Mesendoderm (in vitro differentiated cells): ENCODE results near the gene IQGAP2.

Source experiments
- DNase-seq: peaks from one replicate; pipeline ENCODE4 v3.0.0; 2013
- H2AK5ac ChIP-seq: 2 replicates; pipeline ENCODE4 v1.6.1; 2013; ENCODE audit warnings: low read length, inconsistent platforms
- H2BK120ac ChIP-seq: 2 replicates; pipeline ENCODE4 v1.6.1; 2013; ENCODE audit warnings: low read depth, mild to moderate bottlenecking, low read length, moderate library complexity, mixed read lengths
- H2BK15ac ChIP-seq: replicated peaks from 2 replicates; pipeline ENCODE4 v1.6.1; 2013; ENCODE audit warnings: low read depth, mild to moderate bottlenecking, moderate library complexity
- H2BK5ac ChIP-seq: 2 replicates; pipeline ENCODE4 v1.6.1; 2013; ENCODE audit warnings: low read length, inconsistent platforms
- H3K18ac ChIP-seq: 2 replicates; pipeline ENCODE4 v1.6.1; 2013; ENCODE audit warnings: mild to moderate bottlenecking, low read length, mixed read lengths
- H3K23ac ChIP-seq: one replicate; pipeline ENCODE4 v1.6.1; 2013; ENCODE audit warnings: low read length
- H3K27ac ChIP-seq: 2 replicates; pipeline ENCODE4 v1.5.1; 2013; ENCODE audit warnings: low read depth, mild to moderate bottlenecking, inconsistent platforms, low read length, moderate library complexity
- H3K27me3 ChIP-seq: 2 replicates; pipeline ENCODE4 v1.6.1; 2013; ENCODE audit warnings: low read length, control low read depth, mild to moderate bottlenecking, inconsistent platforms; ENCODE audit not compliant: insufficient read depth, poor library complexity
- H3K36me3 ChIP-seq: 2 replicates; pipeline ENCODE4 v1.6.1; 2013; ENCODE audit warnings: low read length, inconsistent platforms; ENCODE audit not compliant: control insufficient read depth, insufficient read depth
- H3K4ac ChIP-seq: one replicate; pipeline ENCODE4 v1.6.1; 2013; ENCODE audit warnings: low read depth, mild to moderate bottlenecking, low read length, moderate library complexity
- H3K4me1 ChIP-seq: 2 replicates; pipeline ENCODE4 v1.6.1; 2013; ENCODE audit warnings: low read depth, low read length, inconsistent platforms; ENCODE audit not compliant: control insufficient read depth
- H3K4me2 ChIP-seq: 2 replicates; pipeline ENCODE4 v1.6.1; 2013; ENCODE audit warnings: low read length
- H3K4me3 ChIP-seq: 2 replicates; pipeline ENCODE4 v1.5.1; 2013; ENCODE audit warnings: mild to moderate bottlenecking, low read length
- H3K56ac ChIP-seq: one replicate; pipeline ENCODE4 v1.6.1; 2013; ENCODE audit warnings: low read length
- H3K79me1 ChIP-seq: 2 replicates; pipeline ENCODE4 v1.6.1; 2013; ENCODE audit warnings: low read length, inconsistent platforms
- H3K79me2 ChIP-seq: 2 replicates; pipeline ENCODE4 v1.6.1; 2013; ENCODE audit warnings: mild to moderate bottlenecking, low read length; ENCODE audit not compliant: control insufficient read depth, insufficient read depth
- H3K9ac ChIP-seq: 2 replicates; pipeline ENCODE4 v1.6.1; 2013; ENCODE audit warnings: low read length, inconsistent platforms
- H4K5ac ChIP-seq: one replicate; pipeline ENCODE4 v1.6.1; 2013; ENCODE audit warnings: low read length
- H4K8ac ChIP-seq: one replicate; pipeline ENCODE4 v1.6.1; 2013; ENCODE audit warnings: low read depth, mild to moderate bottlenecking, control low read depth, low read length, moderate library complexity
- WGBS: extraction: QIAGEN DNeasy Blood & Tissue Kit; methylation state at CpG from one replicate; pipeline ENCODE4 v1.1.7; 2013; ENCODE audit warnings: low lambda C conversion rate, missing lambda C conversion rate; ENCODE audit not compliant: insufficient coverage; ENCODE audit errors: extremely low coverage; 5-methylcytosine and 5-hydroxymethylcytosine counted together

The IQGAP2 gene

DNA sequence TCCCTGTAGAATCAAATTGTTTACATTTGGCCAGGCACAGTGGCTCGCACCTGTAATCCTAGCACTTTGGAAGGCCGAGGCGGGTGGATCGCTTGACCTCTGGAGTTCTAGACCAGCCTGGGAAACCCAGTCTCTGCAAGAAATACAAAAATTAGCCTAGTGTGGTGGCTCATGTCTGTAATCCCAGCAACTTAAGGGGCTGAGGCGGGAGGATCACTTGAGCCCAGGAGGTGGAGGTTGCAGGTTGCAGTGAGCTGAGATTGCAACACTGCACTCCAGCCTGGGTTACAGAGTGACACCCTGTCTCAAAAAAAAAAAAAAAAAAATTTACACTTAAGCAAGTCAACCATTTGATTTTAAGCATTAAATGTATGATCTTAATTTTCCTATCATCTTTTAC, 17.5 kb upstream of the IQGAP2 start:
- H3K79me1 ChIP-seq, result no peaks in the 10 kb centered on the region
- no peak overlapping the region for H2AK5ac ChIP-seq
- H3K27me3 ChIP-seq, result no peaks in the 10 kb centered on the region
- no peak overlapping the region for H4K8ac ChIP-seq
- H3K4me3 ChIP-seq, result no peak overlapping the region
- no peak overlapping the region for H2BK15ac ChIP-seq
- no peak overlapping the region for H2BK5ac ChIP-seq
- H3K4me2 ChIP-seq, result no peak overlapping the region
- H3K18ac ChIP-seq, result no peak overlapping the region
- H2BK120ac ChIP-seq, result no peak overlapping the region
- WGBS, result no CpG with 5 or more reads among the region's 5 CpGs
- H3K56ac ChIP-seq, result no peak overlapping the region
- H3K23ac ChIP-seq, result no peak overlapping the region
- no peak overlapping the region for H3K27ac ChIP-seq
- no peaks in the 10 kb centered on the region for H3K4me1 ChIP-seq
- no peak overlapping the region for H3K9ac ChIP-seq
- no peaks in the 10 kb centered on the region for H3K79me2 ChIP-seq
- no peak overlapping the region for H4K5ac ChIP-seq
- no peak for DNase-seq
- no peaks in the 10 kb centered on the region for H3K36me3 ChIP-seq
- H3K4ac ChIP-seq, result no peak overlapping the region

DNA sequence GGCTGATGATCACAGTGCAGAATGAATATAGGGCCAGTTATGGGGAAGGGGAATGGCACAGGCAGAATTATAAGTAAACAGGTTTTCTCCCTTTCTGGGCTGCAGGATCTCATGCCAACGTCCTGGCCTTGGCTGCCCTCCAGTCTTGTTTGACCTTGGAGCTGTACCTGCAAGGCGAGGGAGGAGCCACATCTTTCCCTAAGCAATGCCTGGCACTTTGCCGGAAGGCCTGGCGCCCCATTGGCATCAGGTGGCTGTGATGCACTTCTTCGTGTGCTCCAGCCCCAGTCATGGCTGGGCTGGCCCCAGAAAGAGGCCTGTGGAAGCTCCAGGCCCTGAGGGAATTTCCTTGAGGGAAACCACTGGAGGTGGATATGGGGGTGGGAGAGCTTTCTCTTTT, 16.7 kb upstream of the IQGAP2 start:
- Histone ChIP-seq H2BK120ac (no peak overlapping the region), H3K56ac (no peak overlapping the region), H2AK5ac (no peak overlapping the region), H3K27ac (no peak overlapping the region), H3K79me2 (no peaks in the 10 kb centered on the region), H4K8ac (no peak overlapping the region), H3K4me1 (no peaks in the 10 kb centered on the region), H3K27me3 (no peaks in the 10 kb centered on the region), H3K18ac (no peak overlapping the region), H2BK15ac (no peak overlapping the region), H4K5ac (no peak overlapping the region), H3K79me1 (no peaks in the 10 kb centered on the region), H2BK5ac (no peak overlapping the region), H3K4ac (no peak overlapping the region), H3K9ac (no peak overlapping the region), H3K4me2 (no peak overlapping the region), H3K4me3 (no peak overlapping the region), H3K23ac (no peak overlapping the region), H3K36me3 (no peaks in the 10 kb centered on the region)
- no peak for DNase-seq
- WGBS, result no CpG with 5 or more reads among the region's 5 CpGs

DNA sequence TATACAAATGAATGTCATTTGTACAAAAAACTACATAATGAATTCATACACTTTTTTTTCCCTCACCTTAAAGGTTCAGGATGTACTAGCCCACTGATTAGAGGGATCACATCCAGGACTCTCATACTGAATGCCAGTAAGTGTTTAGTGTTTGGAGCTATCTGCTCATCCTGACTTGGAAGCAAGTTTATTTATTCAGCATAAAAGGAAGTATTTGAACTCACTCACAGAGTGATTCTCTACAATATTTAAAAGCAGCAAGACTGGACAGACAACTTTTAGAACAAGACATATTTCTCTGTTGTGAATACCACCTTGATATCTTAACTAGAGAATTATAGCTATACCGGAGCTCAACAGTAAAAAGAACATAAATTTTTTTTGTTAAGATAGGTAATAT, 14.8 kb upstream of the IQGAP2 start:
- no peak overlapping the region for H3K23ac ChIP-seq
- H3K79me2 ChIP-seq, result no peaks in the 10 kb centered on the region
- no peak overlapping the region for H3K4me3 ChIP-seq
- no peak overlapping the region for H4K5ac ChIP-seq
- no peak overlapping the region for H3K56ac ChIP-seq
- no peak overlapping the region for H3K18ac ChIP-seq
- no peak overlapping the region for H2BK15ac ChIP-seq
- no peak overlapping the region for H3K4me2 ChIP-seq
- no peak for DNase-seq
- H3K27me3 ChIP-seq, result no peaks in the 10 kb centered on the region
- no peak overlapping the region for H2BK5ac ChIP-seq
- H3K4ac ChIP-seq, result no peak overlapping the region
- H3K79me1 ChIP-seq, result no peaks in the 10 kb centered on the region
- H3K4me1 ChIP-seq, result no peaks in the 10 kb centered on the region
- H3K36me3 ChIP-seq, result no peaks in the 10 kb centered on the region
- H2BK120ac ChIP-seq, result no peak overlapping the region
- H3K27ac ChIP-seq, result no peak overlapping the region
- H3K9ac ChIP-seq, result no peak overlapping the region
- no CpG with 5 or more reads among the region's 1 CpG for WGBS
- no peak overlapping the region for H4K8ac ChIP-seq
- no peak overlapping the region for H2AK5ac ChIP-seq

DNA sequence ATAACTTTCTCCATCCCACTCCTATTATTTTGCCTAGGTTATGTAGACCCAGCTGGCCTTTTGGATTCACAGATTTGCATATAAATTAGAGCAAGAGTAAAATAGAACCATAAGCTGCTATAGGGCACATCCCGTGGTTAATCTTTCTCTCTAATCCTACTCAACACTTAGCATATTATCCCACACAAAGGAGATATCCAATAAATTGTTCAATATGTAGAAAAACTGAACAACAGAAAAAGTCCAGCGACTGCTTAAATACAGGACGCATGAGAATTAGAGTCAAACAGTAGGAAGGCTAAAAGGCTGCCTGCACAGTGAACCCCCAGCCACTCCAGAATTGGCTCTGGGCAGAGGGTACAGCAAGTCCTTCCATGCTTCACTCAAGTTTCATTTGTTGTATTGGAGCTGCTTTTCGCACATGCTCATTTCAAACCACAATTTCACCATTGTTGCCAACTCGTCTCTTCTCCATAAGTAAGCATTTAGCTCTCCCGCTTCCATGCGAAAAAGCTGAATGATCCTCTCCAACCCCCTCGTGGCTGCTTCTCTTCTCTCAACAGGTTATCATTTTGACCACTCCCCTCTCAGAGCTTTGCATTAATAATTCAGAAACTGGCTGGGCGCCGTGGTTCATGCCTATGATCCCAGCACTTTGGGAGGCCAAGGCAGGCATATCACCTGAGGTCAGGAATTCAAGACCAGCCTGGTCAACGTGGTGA, 14.1 kb upstream of the IQGAP2 start:
- H2BK15ac ChIP-seq, result no peak overlapping the region
- no peak overlapping the region for H2BK5ac ChIP-seq
- H3K4ac ChIP-seq, result no peak overlapping the region
- no peak overlapping the region for H4K8ac ChIP-seq
- no peak overlapping the region for H3K9ac ChIP-seq
- no peak for DNase-seq
- H3K79me2 ChIP-seq, result no peaks in the 10 kb centered on the region
- H3K27ac ChIP-seq, result no peak overlapping the region
- H3K36me3 ChIP-seq, result no peaks in the 10 kb centered on the region
- H4K5ac ChIP-seq, result no peak overlapping the region
- H3K4me2 ChIP-seq, result no peak overlapping the region
- H3K56ac ChIP-seq, result no peak overlapping the region
- H3K4me3 ChIP-seq, result no peak overlapping the region
- no peaks in the 10 kb centered on the region for H3K79me1 ChIP-seq
- no peak overlapping the region for H3K23ac ChIP-seq
- H3K18ac ChIP-seq, result no peak overlapping the region
- WGBS, result no CpG with 5 or more reads among the region's 11 CpGs
- no peak overlapping the region for H2AK5ac ChIP-seq
- H3K4me1 ChIP-seq, result no peaks in the 10 kb centered on the region
- H3K27me3 ChIP-seq, result no peaks in the 10 kb centered on the region
- H2BK120ac ChIP-seq, result peak overlapping the region; percentile 54

DNA sequence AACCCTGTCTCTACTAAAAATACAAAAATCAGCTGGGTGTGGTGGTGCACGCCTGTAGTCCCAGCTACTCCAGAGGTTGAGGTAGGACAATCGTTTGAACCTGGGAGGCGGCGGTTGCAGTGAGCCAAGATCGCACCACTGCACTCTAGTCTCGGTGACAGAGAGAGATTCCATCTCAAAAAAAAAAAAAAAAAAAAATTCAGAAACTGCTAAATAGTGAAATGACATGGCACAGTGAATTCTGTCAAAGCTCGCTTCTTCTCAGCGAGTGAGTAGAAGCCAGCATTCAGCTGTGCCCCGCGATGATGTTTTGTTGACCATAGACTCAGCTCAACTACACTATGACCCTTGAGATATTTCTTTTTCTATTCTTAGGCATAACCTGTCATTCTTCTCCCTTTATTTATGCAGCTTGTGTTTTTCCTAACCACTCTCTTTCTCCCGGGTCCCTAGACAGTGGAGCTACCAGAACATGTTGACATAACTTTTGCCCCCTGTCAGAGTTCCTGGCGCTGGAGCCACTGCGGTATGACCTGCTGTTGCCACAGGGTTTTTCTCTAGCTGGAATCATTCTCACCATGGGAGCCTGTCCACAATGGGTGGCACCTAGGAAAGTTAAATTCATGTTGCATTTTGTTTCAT, 13.5 kb upstream of the IQGAP2 start:
- no peak overlapping the region for H3K27ac ChIP-seq
- no peak overlapping the region for H2BK120ac ChIP-seq
- no peaks in the 10 kb centered on the region for H3K79me1 ChIP-seq
- H3K23ac ChIP-seq, result no peak overlapping the region
- H3K56ac ChIP-seq, result no peak overlapping the region
- H3K4me1 ChIP-seq, result no peaks in the 10 kb centered on the region
- no peak overlapping the region for H2BK15ac ChIP-seq
- H2AK5ac ChIP-seq, result no peak overlapping the region
- no peak overlapping the region for H4K5ac ChIP-seq
- no peak overlapping the region for H2BK5ac ChIP-seq
- H3K79me2 ChIP-seq, result no peaks in the 10 kb centered on the region
- no peak overlapping the region for H3K4me3 ChIP-seq
- H3K9ac ChIP-seq, result no peak overlapping the region
- no peaks in the 10 kb centered on the region for H3K27me3 ChIP-seq
- no peaks in the 10 kb centered on the region for H3K36me3 ChIP-seq
- DNase-seq, result no peak
- WGBS, result no CpG with 5 or more reads among the region's 13 CpGs
- no peak overlapping the region for H3K18ac ChIP-seq
- no peak overlapping the region for H3K4ac ChIP-seq
- no peak overlapping the region for H3K4me2 ChIP-seq
- no peak overlapping the region for H4K8ac ChIP-seq

DNA sequence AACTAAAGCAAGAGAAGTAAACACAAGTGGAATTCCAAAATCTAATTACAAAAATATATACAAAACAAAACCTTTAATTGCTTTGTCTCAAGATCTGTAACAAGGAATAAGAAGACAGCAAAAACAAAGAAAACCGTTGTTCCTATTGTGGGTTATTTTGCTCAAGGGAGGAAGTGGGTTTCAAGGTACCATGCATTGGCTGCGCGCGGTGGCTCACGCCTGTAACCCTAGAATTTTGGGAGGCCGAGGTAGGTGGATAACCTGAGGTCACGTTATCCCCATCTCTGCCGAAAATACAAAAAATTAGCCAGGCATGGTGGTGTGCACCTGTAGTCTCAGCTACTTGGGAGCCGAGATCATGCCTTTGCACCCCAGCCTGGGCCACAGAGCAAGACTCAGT, 12.1 kb upstream of the IQGAP2 start:
- no peak overlapping the region for H3K56ac ChIP-seq
- H3K79me1 ChIP-seq, result no peaks in the 10 kb centered on the region
- no peak overlapping the region for H3K4ac ChIP-seq
- H4K8ac ChIP-seq, result no peak overlapping the region
- no peak overlapping the region for H3K27ac ChIP-seq
- no peaks in the 10 kb centered on the region for H3K79me2 ChIP-seq
- no peak for DNase-seq
- no peaks in the 10 kb centered on the region for H3K36me3 ChIP-seq
- no peak overlapping the region for H2BK15ac ChIP-seq
- H3K4me1 ChIP-seq, result no peaks in the 10 kb centered on the region
- H3K23ac ChIP-seq, result no peak overlapping the region
- H3K27me3 ChIP-seq, result no peaks in the 10 kb centered on the region
- no peak overlapping the region for H3K4me2 ChIP-seq
- H4K5ac ChIP-seq, result no peak overlapping the region
- H3K4me3 ChIP-seq, result no peak overlapping the region
- WGBS, result no CpG with 5 or more reads among the region's 9 CpGs
- no peak overlapping the region for H3K18ac ChIP-seq
- no peak overlapping the region for H3K9ac ChIP-seq
- H2BK5ac ChIP-seq, result no peak overlapping the region
- no peak overlapping the region for H2AK5ac ChIP-seq
- H2BK120ac ChIP-seq, result no peak overlapping the region
